ENCODE measurements around the gene RBMS3.

DNA sequence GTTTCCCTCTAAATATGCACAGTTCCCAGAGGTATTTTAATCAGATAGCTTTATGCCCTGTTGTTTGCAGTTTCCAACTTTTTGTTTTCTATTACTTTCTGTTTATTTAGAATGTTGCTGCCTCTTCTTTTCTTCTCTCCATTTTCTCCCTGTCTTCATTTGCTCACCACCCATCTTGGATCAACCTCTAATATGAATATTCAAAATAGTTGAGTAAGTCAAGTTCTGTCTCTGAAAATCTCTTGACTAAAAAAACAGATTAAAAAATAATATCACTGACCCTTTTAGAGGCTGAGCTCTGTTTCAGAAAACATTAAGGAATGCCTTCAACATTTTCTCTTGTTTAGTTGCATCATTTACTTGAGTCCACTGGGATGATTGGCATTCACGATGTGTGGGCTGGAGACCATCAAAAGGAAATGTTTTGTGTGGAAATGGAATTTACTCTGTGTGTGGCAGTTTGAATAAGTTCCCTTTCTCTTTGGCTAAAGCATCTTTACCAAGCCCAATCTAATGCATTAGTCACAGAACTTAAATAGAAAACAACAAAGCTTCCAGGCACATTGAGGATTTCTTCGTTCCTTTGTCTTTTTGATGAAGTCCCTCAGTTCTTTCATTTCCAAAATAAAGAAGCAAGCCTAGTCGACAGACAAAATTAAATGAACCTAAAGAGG lies 691.6 kb downstream of the RBMS3 start:
- TF ChIP-seq, protein P1, sequence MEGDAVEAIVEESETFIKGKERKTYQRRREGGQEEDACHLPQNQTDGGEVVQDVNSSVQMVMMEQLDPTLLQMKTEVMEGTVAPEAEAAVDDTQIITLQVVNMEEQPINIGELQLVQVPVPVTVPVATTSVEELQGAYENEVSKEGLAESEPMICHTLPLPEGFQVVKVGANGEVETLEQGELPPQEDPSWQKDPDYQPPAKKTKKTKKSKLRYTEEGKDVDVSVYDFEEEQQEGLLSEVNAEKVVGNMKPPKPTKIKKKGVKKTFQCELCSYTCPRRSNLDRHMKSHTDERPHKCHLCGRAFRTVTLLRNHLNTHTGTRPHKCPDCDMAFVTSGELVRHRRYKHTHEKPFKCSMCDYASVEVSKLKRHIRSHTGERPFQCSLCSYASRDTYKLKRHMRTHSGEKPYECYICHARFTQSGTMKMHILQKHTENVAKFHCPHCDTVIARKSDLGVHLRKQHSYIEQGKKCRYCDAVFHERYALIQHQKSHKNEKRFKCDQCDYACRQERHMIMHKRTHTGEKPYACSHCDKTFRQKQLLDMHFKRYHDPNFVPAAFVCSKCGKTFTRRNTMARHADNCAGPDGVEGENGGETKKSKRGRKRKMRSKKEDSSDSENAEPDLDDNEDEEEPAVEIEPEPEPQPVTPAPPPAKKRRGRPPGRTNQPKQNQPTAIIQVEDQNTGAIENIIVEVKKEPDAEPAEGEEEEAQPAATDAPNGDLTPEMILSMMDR (IDR thresholded peaks at IDR 0.05) = no peak
- TF ChIP-seq POLR2A (IDR thresholded peaks at IDR 0.05) (no peak), POLR2AphosphoS5 (IDR thresholded peaks at IDR 0.05) (peak in 1 of 4 donors; percentile 20), EP300 (IDR thresholded peaks at IDR 0.05) (no peak)
